Left lobe of liver (tissue), 2 donors: ENCODE data around the gene ARMH2. TPM values are rescaled to one million over a fixed set of nuclear protein-coding genes. Genes with fewer than 3 reads are reported as not detected.

Source experiments
- ATAC-seq: fragments of 200-7000 bp; cut with Tn5 transposase; one replicate; pipeline ENCODE4 v1.9.1; 2020; ENCODE audit warnings: mild to moderate bottlenecking, moderate library complexity
- DNase-seq: peaks from one replicate; pipeline ENCODE4 v3.0.0-alpha.2; 2020; ENCODE audit warnings: low spot score
- total RNA-seq: library from RNA; stranded (reverse); gene quantifications from one replicate; pipeline ENCODE4 v1.2.1, GENCODE V29; 2021
- donor health status: DM: no; HTN: no; CAD: no; lungs with moderate emphysema.
- donor health status: DM: no; HTN: yes; CAD: no.

Gene ARMH2
- total RNA-seq = not detected

- ATAC-seq (peak; percentile 39), DNase-seq (no peak)
Measured at GRCh38 chr6:24798740-24799540, at the start of gene ARMH2. Gene ARMH2 (minus strand): TSS chr6:24798917. CDS start chr6:24798857, 60 bp downstream.

GRCh38 chr6:24848461-24848860 lies 49.7 kb upstream of the ARMH2 start:
- DNase-seq (no peak), ATAC-seq (no peak)

GRCh38 chr6:24847402-24847801 lies 48.7 kb upstream of the ARMH2 start:
- no peak for DNase-seq

GRCh38 chr6:24845578-24845977 lies 46.9 kb upstream of the ARMH2 start:
- DNase-seq (no peak), ATAC-seq (no peak)

More at GRCh38 chr6:24847402-24847801, 48.7 kb upstream of the ARMH2 start:
- ATAC-seq = no peak

GRCh38 chr6:24844903-24845302 lies 46.2 kb upstream of the ARMH2 start:
- no peak for DNase-seq
- ATAC-seq = no peak

- ATAC-seq (no peak), DNase-seq (no peak)
Measured at GRCh38 chr6:24844061-24844460, 45.3 kb upstream of the ARMH2 start.

GRCh38 chr6:24840187-24840586 lies 41.5 kb upstream of the ARMH2 start:
- ATAC-seq = no peak
- DNase-seq = no peak

GRCh38 chr6:24838994-24839393 lies 40.3 kb upstream of the ARMH2 start:
- no peak for ATAC-seq
- no peak for DNase-seq

GRCh38 chr6:24838081-24838480 lies 39.4 kb upstream of the ARMH2 start:
- DNase-seq (no peak), ATAC-seq (no peak)

GRCh38 chr6:24836109-24836508 lies 37.4 kb upstream of the ARMH2 start:
- ATAC-seq (peak; percentile 20), DNase-seq (no peak)

- ATAC-seq (no peak), DNase-seq (no peak)
Measured at GRCh38 chr6:24833711-24834386, 35.1 kb upstream of the ARMH2 start.

- ATAC-seq = no peak
Measured at GRCh38 chr6:24832794-24833193, 34.1 kb upstream of the ARMH2 start.

GRCh38 chr6:24831771-24832716 lies 33.3 kb upstream of the ARMH2 start:
- ATAC-seq (no peak), DNase-seq (no peak)

More at GRCh38 chr6:24832794-24833193, 34.1 kb upstream of the ARMH2 start:
- DNase-seq = no peak

GRCh38 chr6:24829657-24830056 lies 30.9 kb upstream of the ARMH2 start:
- no peak for DNase-seq
- ATAC-seq = no peak

GRCh38 chr6:24827970-24828369 lies 29.3 kb upstream of the ARMH2 start:
- DNase-seq (no peak), ATAC-seq (no peak)

- DNase-seq (no peak), ATAC-seq (no peak)
Measured at GRCh38 chr6:24827162-24827561, 28.4 kb upstream of the ARMH2 start.

GRCh38 chr6:24825130-24825630 lies 26.5 kb upstream of the ARMH2 start:
- no peak for DNase-seq
- no peak for ATAC-seq

GRCh38 chr6:24824142-24824938 lies 25.6 kb upstream of the ARMH2 start:
- no peak for ATAC-seq
- DNase-seq = no peak

- ATAC-seq (no peak), DNase-seq (no peak)
Measured at GRCh38 chr6:24823185-24823584, 24.5 kb upstream of the ARMH2 start.

- DNase-seq (no peak), ATAC-seq (no peak)
Measured at GRCh38 chr6:24822696-24823095, 24.0 kb upstream of the ARMH2 start.
